HCT116 (cell line): ENCODE data around the gene KCNJ14. TPM values are rescaled to one million over a fixed set of nuclear protein-coding genes. Genes with fewer than 3 reads are reported as not detected.

ENCODE experiments used
- ATAC-seq: fragments of 200-7000 bp; cut with Tn5 transposase; 2 replicates; pipeline ENCODE4 v1.9.1; 2020; ENCODE audit warnings: mild to moderate bottlenecking, moderate library complexity
- BruUV-seq: library from RNA; stranded (reverse); fragments of 400-500 nt; replicated peaks from 2 replicates; lab custom pipeline; 2021; lab: Mats Ljungman, UMichigan
- CTCF ChIA-PET: fragments of 300-600 bp; sonication (Branson Sonifier 250); formaldehyde crosslinking; loops from one replicate; lab custom pipeline; 2021; ENCODE audit warnings: antibody characterized with exemption; lab: Charles Lee
- POLR2A ChIA-PET: fragments of 300-600, 350-600 bp; sonication (Branson Sonifier 250); formaldehyde crosslinking; loops from one replicate; lab custom pipeline; 2021; ENCODE audit warnings: antibody characterized with exemption; lab: Charles Lee
- RAD21 ChIA-PET, 2 experiments: fragments of 300-600 bp; sonication (Branson Sonifier 250); formaldehyde crosslinking; loops; one replicate each; lab custom pipeline; 2023; ENCODE audit warnings: low total read pairs in 2 of 2; ENCODE audit not compliant: uncharacterized antibody in 2 of 2, unreplicated experiment in 2 of 2, low non-redundant PET in 1 of 2; lab: Charles Lee
- DNase-seq: peaks from one replicate; pipeline ENCODE4 v3.0.0-alpha.2; 2010; ENCODE audit warnings: low read depth, low spot score
- H2AFZ ChIP-seq: fragments of 200-600 bp; shearing (Covaris generic), sonication (generic); 2 replicates; pipeline ENCODE4 v1.6.1; 2017; ENCODE audit warnings: low read depth, mixed run types, mixed read lengths, antibody characterized with exemption, low read length; ENCODE audit not compliant: poor library complexity, severe bottlenecking
- H3K27ac ChIP-seq: 2 replicates; pipeline ENCODE4 v1.5.1; 2012; ENCODE audit warnings: low read depth, low read length
- H3K27me3 ChIP-seq: fragments of 200-600 bp; sonication (generic); 2 replicates; pipeline ENCODE4 v1.6.1; 2016; ENCODE audit warnings: mixed run types, low read length, mixed read lengths; ENCODE audit not compliant: insufficient read depth
- H3K36me3 ChIP-seq, 2 experiments: fragments of 200-500 bp in 1 of 2; fragments of 200-600 bp in 1 of 2; sonication (Bioruptor generic) in 1 of 2; sonication (generic) in 1 of 2; 2 replicates each; pipeline versions ENCODE4 v1.5.1 to v1.6.1; 2014 to 2016; ENCODE audit warnings: low read length in 2 of 2, inconsistent platforms in 1 of 2, mixed read lengths in 1 of 2, mixed run types in 1 of 2; ENCODE audit not compliant: insufficient read depth in 2 of 2, control insufficient read depth in 1 of 2
- H3K4me1 ChIP-seq, 2 experiments: fragments of 200-600 bp in 1 of 2; sonication (generic) in 1 of 2; 2 replicates each; pipeline versions ENCODE4 v1.5.1 to v1.6.1; 2012 to 2017; ENCODE audit warnings: low read length in 2 of 2, inconsistent platforms in 1 of 2, mild to moderate bottlenecking in 1 of 2, mixed read lengths in 1 of 2, mixed run types in 1 of 2, moderate library complexity in 1 of 2; ENCODE audit not compliant: insufficient read depth in 2 of 2, control insufficient read depth in 1 of 2
- H3K4me2 ChIP-seq: fragments of 200-600 bp; sonication (generic); 2 replicates; pipeline ENCODE4 v1.6.1; 2017; ENCODE audit warnings: mixed run types, low read length, mixed read lengths
- H3K4me3 ChIP-seq, 2 experiments: fragments of 200-600 bp in 1 of 2; sonication (generic) in 1 of 2; replicated peaks in 1 of 2; 2 replicates each; pipeline ENCODE4 v1.5.1; 2011 to 2016; ENCODE audit warnings: low read length in 2 of 2, control low read depth in 1 of 2, low read depth in 1 of 2, mild to moderate bottlenecking in 1 of 2, mixed read lengths in 1 of 2, mixed run types in 1 of 2
- H3K79me2 ChIP-seq: fragments of 200-600 bp; sonication (generic); 2 replicates; pipeline ENCODE4 v1.6.1; 2017; ENCODE audit warnings: mild to moderate bottlenecking, mixed run types, low read length, moderate library complexity, mixed read lengths; ENCODE audit not compliant: insufficient read depth
- H3K9ac ChIP-seq: fragments of 200-600 bp; sonication (generic); 2 replicates; pipeline ENCODE4 v1.6.1; 2016; ENCODE audit warnings: low read length, mixed read lengths
- H3K9me2 ChIP-seq: fragments of 200-600 bp; sonication (generic), shearing (Covaris generic); 2 replicates; pipeline ENCODE4 v1.6.1; 2017; ENCODE audit warnings: mixed run types, mild to moderate bottlenecking, moderate library complexity; ENCODE audit not compliant: insufficient read depth
- H3K9me3 ChIP-seq, 2 experiments: fragments of 200-500 bp in 1 of 2; fragments of 200-600 bp in 1 of 2; sonication (Bioruptor generic) in 1 of 2; sonication (generic) in 1 of 2; 2 replicates each; pipeline ENCODE4 v1.6.1; 2014 to 2017; ENCODE audit warnings: low read length in 2 of 2, mixed read lengths in 2 of 2, inconsistent platforms in 1 of 2, low read depth in 1 of 2, mild to moderate bottlenecking in 1 of 2, mixed run types in 1 of 2, moderate library complexity in 1 of 2; ENCODE audit not compliant: control insufficient read depth in 1 of 2, insufficient read depth in 1 of 2
- H4K20me1 ChIP-seq: fragments of 200-600 bp; sonication (generic), shearing (Covaris generic); 2 replicates; pipeline ENCODE4 v1.6.1; 2017; ENCODE audit warnings: mixed run types, mild to moderate bottlenecking, moderate library complexity; ENCODE audit not compliant: insufficient read depth
- ATF3 ChIP-seq: IDR thresholded peaks from 2 replicates; pipeline ENCODE4 v1.6.1; 2012
- CEBPB ChIP-seq: IDR thresholded peaks from 2 replicates; pipeline ENCODE4 v1.6.1; 2012; ENCODE audit warnings: low read depth
- CTCF ChIP-seq, 3 experiments: fragments of 200-600 bp in 1 of 3; sonication (generic) in 1 of 3; IDR thresholded peaks in 2 of 3; conservative IDR thresholded peaks in 1 of 3; 2 replicates each; pipeline ENCODE4 v1.5.1; 2012 to 2017; ENCODE audit warnings: low read depth in 2 of 3, low read length in 2 of 3, antibody characterized with exemption in 1 of 3, borderline replicate concordance in 1 of 3, control low read depth in 1 of 3, mild to moderate bottlenecking in 1 of 3, mixed read lengths in 1 of 3, mixed run types in 1 of 3, moderate library complexity in 1 of 3; ENCODE audit not compliant: insufficient read depth in 1 of 3
- EGR1 ChIP-seq: IDR thresholded peaks from 2 replicates; pipeline ENCODE4 v1.6.1; 2012; ENCODE audit warnings: low read depth
- ELF1 ChIP-seq: IDR thresholded peaks from 2 replicates; pipeline ENCODE4 v1.6.1; 2012; ENCODE audit warnings: low read depth, borderline replicate concordance
- EZH2 ChIP-seq: fragments of 200-600 bp; sonication (generic); IDR thresholded peaks from 2 replicates; pipeline ENCODE4 v1.6.1; 2017; ENCODE audit warnings: antibody characterized with exemption, mixed run types
- REST ChIP-seq: IDR thresholded peaks from 2 replicates; pipeline ENCODE4 v1.6.1; 2012; ENCODE audit warnings: low read depth
- ZBTB33 ChIP-seq: IDR thresholded peaks from 2 replicates; pipeline ENCODE4 v1.6.1; 2011; ENCODE audit warnings: mild to moderate bottlenecking, low read length, moderate library complexity; ENCODE audit not compliant: insufficient replicate concordance; ENCODE audit errors: extremely low read depth
- intact Hi-C: fragments of 100-400 bp; cut with micrococcal nuclease; formaldehyde crosslinking; loops from 2 replicates; pipeline ENCODE4 v1.10.0; 2022
- total RNA-seq: library from RNA; stranded (reverse); gene quantifications from one replicate; pipeline ENCODE4 v1.2.1, GENCODE V29; 2021; ENCODE audit not compliant: unreplicated experiment

Gene KCNJ14
- total RNA-seq, 1 experiment from 2014 or later: 2.5 TPM

GRCh38 chr19:48499316-48500090, 44.1 kb downstream of the KCNJ14 start (continued):
- TF ChIP-seq REST: no peak
- no peak for TF ChIP-seq EZH2
- TF ChIP-seq CEBPB: no peak
- no peak for TF ChIP-seq EGR1
- TF ChIP-seq ATF3: no peak
- TF ChIP-seq ELF1: no peak

- CTCF ChIA-PET: interaction anchor here (1.6 kb wide), 1 partner anchor 11 kb away, joined by 6 read pairs; no protein-coding TSS in a partner anchor
- Histone ChIP-seq H3K9ac (peak overlapping the region; percentile 93), H3K9me2 (no peaks in the 10 kb centered on the region), H3K36me3 (no peaks in the 10 kb centered on the region; a peak in 1 of 4 replicates), H3K4me1 (peaks cover 12 to 46% of the 10 kb centered on the region in 2 experiments), H3K4me3 (peak overlapping the region; percentile 86 to 97), H4K20me1 (no peaks in the 10 kb centered on the region), H3K4me2 (peak overlapping the region; percentile 100), H3K79me2 (no peaks in the 10 kb centered on the region; the same call in 1 of the 2 replicates), H3K27me3 (no peaks in the 10 kb centered on the region), H2AFZ (no peak overlapping the region), H3K9me3 (no peaks in the 10 kb centered on the region), H3K27ac (peak overlapping the region; percentile 92)
- no peak for DNase-seq
- TSS peak; percentile 65 for BruUV-seq
- no peak; the same call in 1 of the 2 replicates for ATAC-seq
- POLR2A ChIA-PET: no interaction called here
- intact Hi-C loops: loop anchor here (1.0 kb wide), 1 partner anchor 8 kb away; no protein-coding TSS in a partner anchor
- RAD21 ChIA-PET: interaction anchor here in 1 of 2 experiments (0.6 to 0.9 kb wide), 3 partner anchors 8 to 180 kb away, joined by 3 to 4 read pairs (median 3); no protein-coding TSS in a partner anchor
- no peak for TF ChIP-seq EZH2
- TF ChIP-seq REST: no peak
- TF ChIP-seq CTCF (IDR thresholded peaks at IDR 0.05 in 2 of 3, conservative IDR thresholded peaks at IDR 0.05 in 1 of 3; ENCODE audit: borderline replicate concordance in 1 of 3, insufficient read depth in 1 of 3, low read depth in 2 of 3, low read length in 2 of 3): no peak
- TF ChIP-seq ZBTB33: no peak
- no peak for TF ChIP-seq EGR1
Measured at GRCh38 chr19:48500830-48501493, 45.6 kb downstream of the KCNJ14 start.
